OCI-LY7 (cell line): ENCODE data around the gene CFAP97D2. TPM values are rescaled to one million over a fixed set of nuclear protein-coding genes. Genes with fewer than 3 reads are reported as not detected.

Source experiments
- BruUV-seq: library from RNA; stranded (reverse); fragments of 400-500 nt; replicated peaks from 2 replicates; lab custom pipeline; 2021; lab: Mats Ljungman, UMichigan
- CTCF ChIA-PET: fragments of 300-600 bp; sonication (Branson Sonifier 250); formaldehyde crosslinking; loops from one replicate; lab custom pipeline; 2022; ENCODE audit warnings: antibody characterized with exemption; ENCODE audit not compliant: unreplicated experiment; lab: Charles Lee
- POLR2A ChIA-PET: fragments of 300-600 bp; sonication (Branson Sonifier 250); formaldehyde crosslinking; loops from one replicate; lab custom pipeline; 2022; ENCODE audit warnings: antibody characterized with exemption; lab: Charles Lee
- DNase-seq: peaks from one replicate; pipeline ENCODE4 v3.0.0-alpha.2; 2015; ENCODE audit warnings: low spot score
- H2AFZ ChIP-seq: fragments of 200-600 bp; sonication (generic), shearing (Covaris generic); 2 replicates; pipeline ENCODE4 v1.6.1; 2014; ENCODE audit warnings: mild to moderate bottlenecking, antibody characterized with exemption, low read length, moderate library complexity
- H3K27ac ChIP-seq: fragments of 200-600 bp; sonication (generic); 2 replicates; pipeline ENCODE4 v1.5.1; 2014; ENCODE audit warnings: mixed run types, low read depth, mild to moderate bottlenecking, moderate library complexity, low read length, inconsistent platforms; ENCODE audit not compliant: poor library complexity, severe bottlenecking
- H3K36me3 ChIP-seq: fragments of 200-600 bp; sonication (generic); 2 replicates; pipeline ENCODE4 v1.6.1; 2014; ENCODE audit warnings: mild to moderate bottlenecking, antibody characterized with exemption, low read length, moderate library complexity, mixed read lengths; ENCODE audit not compliant: insufficient read depth
- H3K4me1 ChIP-seq: fragments of 200-600 bp; sonication (generic); 2 replicates; pipeline ENCODE4 v1.5.1; 2014; ENCODE audit warnings: mild to moderate bottlenecking, low read length; ENCODE audit not compliant: insufficient read depth, poor library complexity, severe bottlenecking
- H3K4me2 ChIP-seq: fragments of 200-600 bp; sonication (generic); 2 replicates; pipeline ENCODE4 v1.6.1; 2014; ENCODE audit warnings: mild to moderate bottlenecking, low read length
- H3K4me3 ChIP-seq: fragments of 200-600 bp; sonication (generic); 2 replicates; pipeline ENCODE4 v1.5.1; 2014; ENCODE audit warnings: mild to moderate bottlenecking, low read depth, low read length; ENCODE audit not compliant: poor library complexity, severe bottlenecking
- H3K79me2 ChIP-seq: fragments of 200-600 bp; sonication (generic); 2 replicates; pipeline ENCODE4 v1.6.1; 2016; ENCODE audit warnings: low read depth, mild to moderate bottlenecking, low read length, moderate library complexity, mixed read lengths; ENCODE audit not compliant: insufficient read depth
- H3K9me2 ChIP-seq: fragments of 200-600 bp; sonication (generic); 2 replicates; pipeline ENCODE4 v1.6.1; 2016; ENCODE audit warnings: mild to moderate bottlenecking, low read length, mixed read lengths; ENCODE audit not compliant: insufficient read depth
- H3K9me3 ChIP-seq: fragments of 200-600 bp; sonication (generic); 2 replicates; pipeline ENCODE4 v1.6.1; 2014; ENCODE audit warnings: mild to moderate bottlenecking, mixed run types, low read length, mixed read lengths
- H4K20me1 ChIP-seq: fragments of 200-600 bp; sonication (generic); 2 replicates; pipeline ENCODE4 v1.6.1; 2014; ENCODE audit warnings: mild to moderate bottlenecking, antibody characterized with exemption, low read length, moderate library complexity, mixed read lengths; ENCODE audit not compliant: insufficient read depth
- EZH2phosphoT487 ChIP-seq: fragments of 200-600 bp; sonication (generic); IDR thresholded peaks from 2 replicates; pipeline ENCODE4 v1.6.1; 2018; ENCODE audit warnings: low read depth, borderline replicate concordance, mild to moderate bottlenecking, mixed run types, antibody characterized with exemption, low read length, moderate library complexity, mixed read lengths
- intact Hi-C: fragments of 100-400 bp; cut with micrococcal nuclease; formaldehyde crosslinking; loops from one replicate; pipeline ENCODE4 v1.10.0; 2022; ENCODE audit not compliant: unreplicated experiment
- total RNA-seq, 2 experiments: library from RNA; depleted of rRNA in 1 of 2; stranded (reverse); fragments of >200 nt in 1 of 2; shearing (Covaris generic) in 1 of 2; gene quantifications; 2 replicates each; pipeline ENCODE4 v1.2.3, GENCODE V29; 2014 to 2022
- TF ChIP-seq, protein P1 (sequence below): fragments of 200-600 bp; sonication (generic); conservative IDR thresholded peaks from 2 replicates; pipeline ENCODE4 v1.5.1; 2014; ENCODE audit warnings: mild to moderate bottlenecking, antibody characterized with exemption, low read length, moderate library complexity, mixed read lengths

CFAP97D2 gene
- total RNA-seq, 2 experiments from 2014 or later, result not detected

GRCh38 chr13:114146173-114146572 is 32.9 kb upstream of the CFAP97D2 start:
- Histone ChIP-seq H3K9me3 (no peaks in the 10 kb centered on the region), H3K4me1 (peaks cover 35% of the 10 kb centered on the region), H3K79me2 (no peaks in the 10 kb centered on the region), H3K36me3 (no peaks in the 10 kb centered on the region), H3K9me2 (no peaks in the 10 kb centered on the region), H2AFZ (no peak overlapping the region), H3K4me3 (no peak overlapping the region), H3K27ac (no peak overlapping the region), H4K20me1 (no peaks in the 10 kb centered on the region), H3K4me2 (no peak overlapping the region)
- intact Hi-C loops, result no loop called here
- ChIA-PET CTCF (no interaction called here), POLR2A (no interaction called here)
- no TSS peak for BruUV-seq
- DNase-seq, result no peak
- TF ChIP-seq, protein P1, sequence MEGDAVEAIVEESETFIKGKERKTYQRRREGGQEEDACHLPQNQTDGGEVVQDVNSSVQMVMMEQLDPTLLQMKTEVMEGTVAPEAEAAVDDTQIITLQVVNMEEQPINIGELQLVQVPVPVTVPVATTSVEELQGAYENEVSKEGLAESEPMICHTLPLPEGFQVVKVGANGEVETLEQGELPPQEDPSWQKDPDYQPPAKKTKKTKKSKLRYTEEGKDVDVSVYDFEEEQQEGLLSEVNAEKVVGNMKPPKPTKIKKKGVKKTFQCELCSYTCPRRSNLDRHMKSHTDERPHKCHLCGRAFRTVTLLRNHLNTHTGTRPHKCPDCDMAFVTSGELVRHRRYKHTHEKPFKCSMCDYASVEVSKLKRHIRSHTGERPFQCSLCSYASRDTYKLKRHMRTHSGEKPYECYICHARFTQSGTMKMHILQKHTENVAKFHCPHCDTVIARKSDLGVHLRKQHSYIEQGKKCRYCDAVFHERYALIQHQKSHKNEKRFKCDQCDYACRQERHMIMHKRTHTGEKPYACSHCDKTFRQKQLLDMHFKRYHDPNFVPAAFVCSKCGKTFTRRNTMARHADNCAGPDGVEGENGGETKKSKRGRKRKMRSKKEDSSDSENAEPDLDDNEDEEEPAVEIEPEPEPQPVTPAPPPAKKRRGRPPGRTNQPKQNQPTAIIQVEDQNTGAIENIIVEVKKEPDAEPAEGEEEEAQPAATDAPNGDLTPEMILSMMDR, result no peak
- TF ChIP-seq EZH2phosphoT487, result no peak

- intact Hi-C loops, result no loop called here
- Histone ChIP-seq H3K79me2 (no peaks in the 10 kb centered on the region), H3K9me3 (no peaks in the 10 kb centered on the region), H3K4me2 (no peak overlapping the region), H2AFZ (no peak overlapping the region), H3K9me2 (no peaks in the 10 kb centered on the region), H3K27ac (no peak overlapping the region), H3K4me1 (peaks cover 35% of the 10 kb centered on the region), H4K20me1 (no peaks in the 10 kb centered on the region), H3K36me3 (no peaks in the 10 kb centered on the region), H3K4me3 (no peak overlapping the region)
- POLR2A ChIA-PET, result no interaction called here
- CTCF ChIA-PET, result no interaction called here
- TF ChIP-seq, protein P1, result 0 out of 2 replicates have a peak, but pooled peaks have one; percentile 29
- no peak for TF ChIP-seq EZH2phosphoT487
- DNase-seq, result no peak
- no TSS peak for BruUV-seq
These were observed 32.4 kb upstream of the CFAP97D2 start for GRCh38 chr13:114146629-114147028.

GRCh38 chr13:114147803-114148520 is 31.1 kb upstream of the CFAP97D2 start:
- H3K4me1 ChIP-seq, result peaks cover 26% of the 10 kb centered on the region
- H3K4me3 ChIP-seq, result no peak overlapping the region
- intact Hi-C loops, result no loop called here
- no peaks in the 10 kb centered on the region for H3K36me3 ChIP-seq
- POLR2A ChIA-PET, result interaction anchor here (0.6 kb wide), 1 partner anchor 117 kb away, joined by 4 read pairs; no protein-coding TSS in a partner anchor
- no peak overlapping the region for H2AFZ ChIP-seq
- DNase-seq, result no peak
- no peaks in the 10 kb centered on the region for H3K9me3 ChIP-seq
- no peak overlapping the region for H3K4me2 ChIP-seq
- H3K9me2 ChIP-seq, result no peaks in the 10 kb centered on the region
- TF ChIP-seq, protein P1, result no peak
- TF ChIP-seq EZH2phosphoT487, result no peak
- H3K79me2 ChIP-seq, result no peaks in the 10 kb centered on the region
- no peak overlapping the region for H3K27ac ChIP-seq
- BruUV-seq, result no TSS peak
- CTCF ChIA-PET, result no interaction called here
- no peaks in the 10 kb centered on the region for H4K20me1 ChIP-seq
